Muscle of leg (tissue), 11 donors: ENCODE results near the gene TSPEAR. TPM values are rescaled to one million over a fixed set of nuclear protein-coding genes. Genes with fewer than 3 reads are reported as not detected.
"Not testable (repeated sequence)": the region's sequence is repeated elsewhere in the genome, so short reads cannot be mapped to it uniquely, and the experiment has no call there.

Experiments used
- DNase-seq: peaks from one replicate; pipeline ENCODE4 v3.0.0; 2013
- H3K27ac ChIP-seq: one replicate; pipeline ENCODE4 v1.5.1; 2013; ENCODE audit warnings: mild to moderate bottlenecking, low read length, control low read depth
- H3K27me3 ChIP-seq: one replicate; pipeline ENCODE4 v1.6.1; 2013; ENCODE audit warnings: low read length; ENCODE audit not compliant: control insufficient read depth, insufficient read depth
- H3K36me3 ChIP-seq: one replicate; pipeline ENCODE4 v1.6.1; 2013; ENCODE audit warnings: low read length; ENCODE audit not compliant: control insufficient read depth, insufficient read depth
- H3K4me1 ChIP-seq: one replicate; pipeline ENCODE4 v1.6.1; 2013; ENCODE audit warnings: low read length; ENCODE audit not compliant: control insufficient read depth, insufficient read depth
- H3K4me3 ChIP-seq: one replicate; pipeline ENCODE4 v1.5.1; 2013; ENCODE audit warnings: low read length, control low read depth
- H3K9me3 ChIP-seq: replicated peaks from 2 replicates; pipeline ENCODE4 v1.6.1; 2013; ENCODE audit warnings: low read depth, low read length; ENCODE audit not compliant: control insufficient read depth
- WGBS: methylation state at CpG from one replicate; pipeline ENCODE4 v1.1.5; 2013; ENCODE audit warnings: missing lambda C conversion rate; ENCODE audit not compliant: insufficient coverage; 5-methylcytosine and 5-hydroxymethylcytosine counted together
- polyA plus RNA-seq, 8 donors: library from polyadenylated mRNA; unstranded; fragments of 120-200 nt; gene quantifications; one replicate each; pipeline versions ENCODE4 v1.2.1 to v1.2.3, GENCODE V29; 2013; ENCODE audit warnings: inconsistent platforms in 1 of 8, low replicate concordance in 1 of 8; ENCODE audit not compliant: insufficient read length in 8 of 8, insufficient read depth in 1 of 8
- total RNA-seq: library from RNA; stranded (reverse); fragments of 120-200 nt; gene quantifications from one replicate; pipeline ENCODE4 v1.2.4, GENCODE V29; 2013

TSPEAR gene
- total and polyA plus RNA-seq, 9 donors: 0.04 to 1.5 (median 0.10) TPM; not detected in 2

GRCh38 chr21:44579056-44579832 lies 132.1 kb downstream of the TSPEAR start:
- no peaks in the 10 kb centered on the region for H3K36me3 ChIP-seq
- H3K4me3 ChIP-seq: no peak overlapping the region
- H3K4me1 ChIP-seq: no peaks in the 10 kb centered on the region
- no peak overlapping the region for H3K27ac ChIP-seq
- 54% methylated on average over 11 of the region's 22 CpGs for WGBS
- H3K9me3 ChIP-seq: peaks cover 25% of the 10 kb centered on the region
- no peak for DNase-seq
- H3K27me3 ChIP-seq: peaks cover 10% of the 10 kb centered on the region

- H3K9me3 ChIP-seq: peaks cover 25% of the 10 kb centered on the region
- DNase-seq: no peak
- H3K27ac ChIP-seq: no peak overlapping the region
- H3K36me3 ChIP-seq: no peaks in the 10 kb centered on the region
- H3K4me1 ChIP-seq: no peaks in the 10 kb centered on the region
- H3K4me3 ChIP-seq: no peak overlapping the region
- H3K27me3 ChIP-seq: peaks cover 10% of the 10 kb centered on the region
- 91% methylated on average over 8 of the region's 17 CpGs for WGBS
Measured at GRCh38 chr21:44578371-44579055, 132.9 kb downstream of the TSPEAR start.

GRCh38 chr21:44576025-44576420 lies 135.3 kb downstream of the TSPEAR start:
- Histone ChIP-seq H3K27ac (no peak overlapping the region), H3K4me1 (no peaks in the 10 kb centered on the region), H3K27me3 (peaks cover 9% of the 10 kb centered on the region), H3K36me3 (no peaks in the 10 kb centered on the region), H3K4me3 (no peak overlapping the region), H3K9me3 (peaks cover 21% of the 10 kb centered on the region)
- WGBS: 89% methylated on average over 4 of the region's 10 CpGs
- no peak for DNase-seq

GRCh38 chr21:44575307-44576024 lies 135.9 kb downstream of the TSPEAR start:
- no peaks in the 10 kb centered on the region for H3K4me1 ChIP-seq
- no peaks in the 10 kb centered on the region for H3K36me3 ChIP-seq
- H3K4me3 ChIP-seq: no peak overlapping the region
- H3K27ac ChIP-seq: no peak overlapping the region
- no peak for DNase-seq
- 82% methylated on average over 14 of the region's 20 CpGs for WGBS
- peaks cover 17% of the 10 kb centered on the region for H3K9me3 ChIP-seq
- H3K27me3 ChIP-seq: peaks cover 8% of the 10 kb centered on the region

GRCh38 chr21:44574457-44575306 lies 136.7 kb downstream of the TSPEAR start:
- Histone ChIP-seq H3K4me1 (no peaks in the 10 kb centered on the region), H3K36me3 (no peaks in the 10 kb centered on the region), H3K27ac (no peak overlapping the region), H3K9me3 (peaks cover 16% of the 10 kb centered on the region), H3K4me3 (no peak overlapping the region), H3K27me3 (peaks cover 7% of the 10 kb centered on the region)
- DNase-seq: no peak
- 23% methylated on average over 17 of the region's 21 CpGs for WGBS

GRCh38 chr21:44573630-44574456 lies 137.5 kb downstream of the TSPEAR start, which contains the start of gene KRTAP10-4:
Gene KRTAP10-4, plus strand, starts transcription at chr21:44573729. Its CDS starts 30 bp downstream, at chr21:44573759.
- 58% methylated on average over 11 of the region's 25 CpGs for WGBS
- not testable (repeated sequence) for H3K27me3 ChIP-seq

GRCh38 chr21:44572959-44573583 lies 138.3 kb downstream of the TSPEAR start:
- WGBS: 80% methylated on average over 15 of the region's 15 CpGs
- H3K4me1 ChIP-seq: peaks cover 11% of the 10 kb centered on the region
- H3K27ac ChIP-seq: no peak overlapping the region
- H3K27me3 ChIP-seq: peaks cover 7% of the 10 kb centered on the region
- peaks cover 16% of the 10 kb centered on the region for H3K9me3 ChIP-seq
- H3K36me3 ChIP-seq: no peaks in the 10 kb centered on the region
- DNase-seq: no peak
- H3K4me3 ChIP-seq: no peak overlapping the region

More at GRCh38 chr21:44573630-44574456, 137.5 kb downstream of the TSPEAR start, which contains the start of gene KRTAP10-4:
- H3K36me3 ChIP-seq, H3K4me3 ChIP-seq, H3K4me1 ChIP-seq, DNase-seq, H3K27ac ChIP-seq: not testable (repeated sequence)
- H3K9me3 ChIP-seq: peaks cover 16% of the 10 kb centered on the region

- peaks cover 11% of the 10 kb centered on the region for H3K4me1 ChIP-seq
- no peaks in the 10 kb centered on the region for H3K36me3 ChIP-seq
- H3K27me3 ChIP-seq: peaks cover 7% of the 10 kb centered on the region
- 90% methylated on average over 33 of the region's 40 CpGs for WGBS
- H3K4me3 ChIP-seq: no peak overlapping the region
- no peak overlapping the region for H3K27ac ChIP-seq
- DNase-seq: no peak
- H3K9me3 ChIP-seq: peaks cover 12% of the 10 kb centered on the region
Measured at GRCh38 chr21:44571844-44572782, 139.3 kb downstream of the TSPEAR start.
